Measurements from ENCODE around the gene PRDX6.
"Not testable (repeated sequence)": the region's sequence is repeated elsewhere in the genome, so short reads cannot be mapped to it uniquely, and the experiment has no call there.

Gene PRDX6

GRCh38 chr1:173484276-173484675 lies 7.1 kb downstream of the PRDX6 start:
- in situ Hi-C loops (cut with MboI; ENCODE audit: low pct_unique_long_range_greater_than_20kb, low sequenced_read_pairs, unreplicated experiment) = no loop called here
- TF ChIP-seq CTCF (IDR thresholded peaks at IDR 0.05; ENCODE audit: extremely low read depth, insufficient read depth, missing control alignments) = no peak
- no peak for DNase-seq (ENCODE audit: low spot score)

- no peak for TF ChIP-seq CTCF (IDR thresholded peaks at IDR 0.05; ENCODE audit: extremely low read depth, insufficient read depth, missing control alignments)
- DNase-seq (ENCODE audit: low spot score) = no peak
- in situ Hi-C loops (cut with MboI; ENCODE audit: low pct_unique_long_range_greater_than_20kb, low sequenced_read_pairs, unreplicated experiment) = no loop called here
Measured at GRCh38 chr1:173485401-173485800, 8.3 kb downstream of the PRDX6 start.

- TF ChIP-seq CTCF (IDR thresholded peaks at IDR 0.05; ENCODE audit: extremely low read depth, insufficient read depth, missing control alignments) = no peak
- DNase-seq (ENCODE audit: low spot score) = no peak
- in situ Hi-C loops (cut with MboI; ENCODE audit: low pct_unique_long_range_greater_than_20kb, low sequenced_read_pairs, unreplicated experiment) = no loop called here
Measured at GRCh38 chr1:173488001-173488400, 10.9 kb downstream of the PRDX6 start.

- in situ Hi-C loops (cut with MboI; ENCODE audit: low pct_unique_long_range_greater_than_20kb, low sequenced_read_pairs, unreplicated experiment) = no loop called here
- TF ChIP-seq CTCF (IDR thresholded peaks at IDR 0.05; ENCODE audit: extremely low read depth, insufficient read depth, missing control alignments) = no peak
- DNase-seq (ENCODE audit: low spot score) = no peak
Measured at GRCh38 chr1:173489149-173489600, 12.0 kb downstream of the PRDX6 start.

- in situ Hi-C loops (cut with MboI; ENCODE audit: low pct_unique_long_range_greater_than_20kb, low sequenced_read_pairs, unreplicated experiment) = no loop called here
- no peak for DNase-seq (ENCODE audit: low spot score)
- no peak for TF ChIP-seq CTCF (IDR thresholded peaks at IDR 0.05; ENCODE audit: extremely low read depth, insufficient read depth, missing control alignments)
Measured at GRCh38 chr1:173489929-173490328, 12.8 kb downstream of the PRDX6 start.

- in situ Hi-C loops (cut with MboI; ENCODE audit: low pct_unique_long_range_greater_than_20kb, low sequenced_read_pairs, unreplicated experiment) = no loop called here
- no peak for DNase-seq (ENCODE audit: low spot score)
- TF ChIP-seq CTCF (IDR thresholded peaks at IDR 0.05; ENCODE audit: extremely low read depth, insufficient read depth, missing control alignments) = no peak
Measured at GRCh38 chr1:173491508-173491907, 14.4 kb downstream of the PRDX6 start.

- DNase-seq (ENCODE audit: low spot score); in situ Hi-C loops (cut with MboI; ENCODE audit: low pct_unique_long_range_greater_than_20kb, low sequenced_read_pairs, unreplicated experiment): not testable (repeated sequence)
Measured at GRCh38 chr1:173493125-173493524, 16.0 kb downstream of the PRDX6 start.
